HG02678 (cell line): Measurements from ENCODE around the gene FIGNL1.

Experiments
- ATAC-seq: cut with Tn5 transposase; IDR thresholded peaks from one replicate; pipeline ENCODE4 v1.9.1; 2021; ENCODE audit warnings: mild to moderate bottlenecking, moderate library complexity; ENCODE audit not compliant: unreplicated experiment

Gene FIGNL1

GRCh38 chr7:50431316-50431715 lies 18.8 kb downstream of the FIGNL1 start:
- no peak for ATAC-seq

GRCh38 chr7:50428911-50429310 lies 21.2 kb downstream of the FIGNL1 start:
- ATAC-seq: no peak

GRCh38 chr7:50427518-50427917 lies 22.6 kb downstream of the FIGNL1 start:
- no peak for ATAC-seq

- ATAC-seq: no peak
These were observed 23.7 kb downstream of the FIGNL1 start for GRCh38 chr7:50426280-50427045.

- no peak for ATAC-seq
These were observed 24.8 kb downstream of the FIGNL1 start for GRCh38 chr7:50425318-50425717.

GRCh38 chr7:50423860-50424259 lies 26.3 kb downstream of the FIGNL1 start:
- no peak for ATAC-seq

- no peak for ATAC-seq
These were observed 27.3 kb downstream of the FIGNL1 start for GRCh38 chr7:50422858-50423257.

- no peak for ATAC-seq
These were observed 29.1 kb downstream of the FIGNL1 start for GRCh38 chr7:50421043-50421442.

- no peak for ATAC-seq
These were observed 31.4 kb downstream of the FIGNL1 start for GRCh38 chr7:50418526-50419290.

- ATAC-seq: peak; percentile 89
These were observed 32.0 kb downstream of the FIGNL1 start for GRCh38 chr7:50418086-50418515.

- peak; percentile 73 for ATAC-seq
These were observed 33.5 kb downstream of the FIGNL1 start for GRCh38 chr7:50416527-50417182.

GRCh38 chr7:50415844-50416364 lies 34.2 kb downstream of the FIGNL1 start:
- ATAC-seq: no peak

GRCh38 chr7:50413561-50413960 lies 36.6 kb downstream of the FIGNL1 start:
- no peak for ATAC-seq

GRCh38 chr7:50412973-50413372 lies 37.2 kb downstream of the FIGNL1 start:
- no peak for ATAC-seq

GRCh38 chr7:50411332-50411731 lies 38.8 kb downstream of the FIGNL1 start:
- peak; percentile 36 for ATAC-seq

GRCh38 chr7:50409856-50410745 lies 40.0 kb downstream of the FIGNL1 start:
- ATAC-seq: peak; percentile 52

GRCh38 chr7:50406935-50407334 lies 43.2 kb downstream of the FIGNL1 start:
- no peak for ATAC-seq

- ATAC-seq: peak; percentile 33
These were observed 44.9 kb downstream of the FIGNL1 start for GRCh38 chr7:50405221-50405620.

GRCh38 chr7:50404392-50404791 lies 45.8 kb downstream of the FIGNL1 start:
- no peak for ATAC-seq

- ATAC-seq: no peak
These were observed 50.0 kb downstream of the FIGNL1 start for GRCh38 chr7:50400114-50400513.
